Activated CD8-positive, alpha-beta memory T cell treated with anti-CD3 and anti-CD28 coated beads for 48 hours (primary cell): Measurements from ENCODE around the gene HK1.

Experiments
- DNase-seq, 3 experiments: peaks; one replicate each; pipeline ENCODE4 v3.0.0-alpha.2; 2020; ENCODE audit warnings: low read depth in 2 of 3, low spot score in 2 of 3

HK1 gene

GRCh38 chr10:69418052-69418752, 139.9 kb downstream of the HK1 start:
- no peak for DNase-seq

GRCh38 chr10:69419096-69419743, 140.9 kb downstream of the HK1 start:
- DNase-seq = no peak

GRCh38 chr10:69419744-69420126, 141.4 kb downstream of the HK1 start:
- DNase-seq = no peak

GRCh38 chr10:69421611-69422308, 143.5 kb downstream of the HK1 start:
- no peak for DNase-seq

GRCh38 chr10:69422676-69423075, 144.4 kb downstream of the HK1 start:
- DNase-seq = no peak

GRCh38 chr10:69425041-69425440, 146.7 kb downstream of the HK1 start:
- DNase-seq = no peak

- no peak for DNase-seq
Measured at GRCh38 chr10:69425511-69426298, 147.4 kb downstream of the HK1 start.

GRCh38 chr10:69426376-69426727, 148.1 kb downstream of the HK1 start:
- DNase-seq = no peak

- DNase-seq = no peak
Measured at GRCh38 chr10:69428165-69428564, 149.9 kb downstream of the HK1 start.

GRCh38 chr10:69434169-69434568, 155.9 kb downstream of the HK1 start:
- no peak for DNase-seq

- no peak for DNase-seq
Measured at GRCh38 chr10:69434926-69435325, 156.6 kb downstream of the HK1 start.

GRCh38 chr10:69435966-69436520, 157.7 kb downstream of the HK1 start:
- DNase-seq = no peak

- DNase-seq = no peak
Measured at GRCh38 chr10:69437321-69438259, 159.3 kb downstream of the HK1 start.

GRCh38 chr10:69438536-69439349, 160.4 kb downstream of the HK1 start:
- DNase-seq = no peak

- no peak for DNase-seq
Measured at GRCh38 chr10:69439350-69439739, 161.0 kb downstream of the HK1 start.

- no peak for DNase-seq
Measured at GRCh38 chr10:69439813-69440506, 161.7 kb downstream of the HK1 start.

GRCh38 chr10:69443354-69443753, 165.1 kb downstream of the HK1 start:
- no peak for DNase-seq

- no peak for DNase-seq
Measured at GRCh38 chr10:69445041-69445440, 166.7 kb downstream of the HK1 start.

GRCh38 chr10:69446229-69446628, 167.9 kb downstream of the HK1 start:
- no peak for DNase-seq
